ENCODE data around the gene GYG1.

GYG1 gene

DNA sequence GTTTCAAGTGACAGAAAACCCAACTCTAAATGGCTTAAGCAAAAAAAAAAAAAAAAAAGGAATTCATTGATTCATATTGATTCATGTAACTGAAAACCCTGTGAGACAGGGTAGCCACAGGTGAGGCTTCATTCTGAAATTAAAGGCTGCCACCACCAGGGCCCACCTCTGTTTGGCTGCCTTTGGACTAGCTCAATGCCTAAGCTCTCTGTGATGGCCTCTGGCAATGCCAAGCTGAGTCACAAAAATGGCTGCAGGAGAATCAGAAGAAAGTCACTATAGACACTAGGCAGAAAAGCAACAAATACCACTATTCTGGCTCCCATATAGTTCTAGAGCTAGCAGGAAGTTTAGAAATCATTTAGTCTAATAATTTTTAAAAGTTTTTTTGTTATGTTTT, 38.2 kb upstream of the GYG1 start:
- TF ChIP-seq, protein P1, sequence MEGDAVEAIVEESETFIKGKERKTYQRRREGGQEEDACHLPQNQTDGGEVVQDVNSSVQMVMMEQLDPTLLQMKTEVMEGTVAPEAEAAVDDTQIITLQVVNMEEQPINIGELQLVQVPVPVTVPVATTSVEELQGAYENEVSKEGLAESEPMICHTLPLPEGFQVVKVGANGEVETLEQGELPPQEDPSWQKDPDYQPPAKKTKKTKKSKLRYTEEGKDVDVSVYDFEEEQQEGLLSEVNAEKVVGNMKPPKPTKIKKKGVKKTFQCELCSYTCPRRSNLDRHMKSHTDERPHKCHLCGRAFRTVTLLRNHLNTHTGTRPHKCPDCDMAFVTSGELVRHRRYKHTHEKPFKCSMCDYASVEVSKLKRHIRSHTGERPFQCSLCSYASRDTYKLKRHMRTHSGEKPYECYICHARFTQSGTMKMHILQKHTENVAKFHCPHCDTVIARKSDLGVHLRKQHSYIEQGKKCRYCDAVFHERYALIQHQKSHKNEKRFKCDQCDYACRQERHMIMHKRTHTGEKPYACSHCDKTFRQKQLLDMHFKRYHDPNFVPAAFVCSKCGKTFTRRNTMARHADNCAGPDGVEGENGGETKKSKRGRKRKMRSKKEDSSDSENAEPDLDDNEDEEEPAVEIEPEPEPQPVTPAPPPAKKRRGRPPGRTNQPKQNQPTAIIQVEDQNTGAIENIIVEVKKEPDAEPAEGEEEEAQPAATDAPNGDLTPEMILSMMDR (IDR thresholded peaks at IDR 0.05) = no peak
- no peak for TF ChIP-seq ZFX (IDR thresholded peaks at IDR 0.05; ENCODE audit: borderline replicate concordance)
- H3K27ac ChIP-seq = no peak overlapping the region

DNA sequence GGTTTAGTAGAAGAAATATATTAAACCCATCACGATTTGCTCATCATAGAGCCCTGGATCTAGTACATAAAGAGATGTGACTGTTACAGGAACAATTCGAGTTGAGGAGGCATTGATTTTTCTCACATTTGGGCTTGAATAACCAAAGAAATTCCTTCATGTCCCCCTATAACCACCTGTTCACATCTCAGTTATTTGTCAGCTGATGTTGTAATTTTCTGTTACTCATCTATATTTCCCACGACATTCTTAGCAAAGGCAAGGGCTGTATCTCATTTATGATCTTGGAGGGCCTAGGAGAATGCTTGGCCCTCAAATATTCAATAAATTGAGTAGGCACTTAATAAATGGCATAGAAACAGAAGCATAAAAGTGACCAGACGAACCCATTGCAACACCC, 36.4 kb upstream of the GYG1 start:
- no peak for TF ChIP-seq ZFX (IDR thresholded peaks at IDR 0.05; ENCODE audit: borderline replicate concordance)
- TF ChIP-seq, protein P1 (IDR thresholded peaks at IDR 0.05) = no peak
- no peak overlapping the region for H3K27ac ChIP-seq

DNA sequence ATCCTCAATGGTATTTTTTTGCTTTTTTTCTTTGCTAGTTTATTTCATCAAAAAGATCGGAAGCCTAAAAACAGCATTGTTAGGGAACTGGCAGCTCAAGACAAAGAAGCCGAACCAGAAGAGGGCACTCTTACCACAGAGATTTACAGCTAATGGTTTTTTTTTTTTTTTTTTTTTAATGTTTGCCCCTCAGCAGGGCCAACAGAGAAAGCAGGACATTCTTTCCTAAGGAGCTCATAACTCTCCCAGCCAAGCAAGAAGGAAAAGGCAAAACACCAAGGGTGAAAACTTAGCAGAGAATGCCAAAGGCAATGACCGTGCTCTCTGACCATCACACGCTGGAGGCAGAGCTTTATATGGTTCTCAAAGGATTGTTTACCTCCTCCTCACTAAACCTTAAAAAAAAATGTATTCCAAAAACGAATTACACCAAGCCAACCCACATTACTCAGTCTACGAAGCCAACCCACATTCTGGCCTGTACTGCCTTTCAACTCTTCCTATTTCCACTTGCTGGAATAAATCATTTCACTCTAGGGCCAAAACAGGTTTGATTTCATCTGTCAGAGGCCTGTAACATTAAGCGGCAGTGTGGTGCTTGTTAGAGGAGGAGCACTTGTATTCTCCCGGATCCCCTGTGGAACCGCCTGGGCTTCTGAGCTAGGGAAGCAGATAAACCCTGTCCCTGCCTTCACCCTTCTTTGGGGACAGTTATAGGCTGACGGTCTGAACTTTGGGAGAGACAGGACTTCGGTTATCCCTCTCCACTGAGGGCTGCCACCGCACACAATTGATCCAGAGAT, 35.6 kb upstream of the GYG1 start:
- no peak for TF ChIP-seq ZFX (IDR thresholded peaks at IDR 0.05; ENCODE audit: borderline replicate concordance)
- TF ChIP-seq, protein P1 (IDR thresholded peaks at IDR 0.05) = peak; percentile 80
- no peak overlapping the region for H3K27ac ChIP-seq

DNA sequence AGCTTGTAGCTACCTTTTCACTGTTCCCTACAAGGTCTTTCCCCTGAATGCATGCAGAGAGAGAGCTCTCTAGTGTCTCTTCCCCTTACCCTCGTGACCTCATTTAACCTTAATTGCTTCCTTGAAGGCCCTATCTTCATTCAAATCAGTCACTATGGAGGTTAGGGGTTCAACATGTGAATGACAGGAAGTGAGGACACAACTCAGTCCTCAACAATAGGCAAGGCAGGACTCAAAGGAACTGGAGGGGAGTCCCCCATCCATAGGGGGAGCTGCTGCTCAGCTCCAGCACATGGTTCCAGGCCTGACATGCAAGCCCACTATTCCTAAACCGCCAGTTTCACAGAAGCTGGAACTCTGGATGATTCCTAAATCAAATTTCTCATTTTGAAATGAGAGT, 33.8 kb upstream of the GYG1 start:
- TF ChIP-seq ZFX (IDR thresholded peaks at IDR 0.05; ENCODE audit: borderline replicate concordance) = no peak
- TF ChIP-seq, protein P1 (IDR thresholded peaks at IDR 0.05) = 0 out of 2 replicates have a peak, but pooled peaks have one; percentile 13

DNA sequence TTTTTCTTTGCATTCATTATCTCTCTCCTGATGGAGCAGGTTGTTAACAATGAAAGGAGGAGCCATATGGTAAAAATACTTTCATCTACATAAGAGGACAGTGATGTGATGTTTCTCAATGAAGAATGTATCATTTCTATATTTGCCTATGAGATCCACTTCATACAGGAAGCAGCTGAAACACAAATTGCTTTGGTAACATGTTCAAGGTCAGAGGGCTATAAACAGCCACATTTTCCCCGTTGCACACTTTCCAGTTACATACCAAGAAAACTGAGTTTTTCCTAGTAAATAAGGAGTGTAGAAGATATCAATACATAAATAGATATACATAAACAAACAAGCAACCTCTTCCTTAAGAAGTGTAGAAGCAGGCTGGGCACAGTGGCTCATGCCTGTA, 32.6 kb upstream of the GYG1 start:
- H3K27ac ChIP-seq = no peak overlapping the region
- TF ChIP-seq, protein P1 (IDR thresholded peaks at IDR 0.05) = no peak
- no peak for TF ChIP-seq ZFX (IDR thresholded peaks at IDR 0.05; ENCODE audit: borderline replicate concordance)

More for the DNA sequence above, 33.8 kb upstream of the GYG1 start:
- no peak overlapping the region for H3K27ac ChIP-seq

DNA sequence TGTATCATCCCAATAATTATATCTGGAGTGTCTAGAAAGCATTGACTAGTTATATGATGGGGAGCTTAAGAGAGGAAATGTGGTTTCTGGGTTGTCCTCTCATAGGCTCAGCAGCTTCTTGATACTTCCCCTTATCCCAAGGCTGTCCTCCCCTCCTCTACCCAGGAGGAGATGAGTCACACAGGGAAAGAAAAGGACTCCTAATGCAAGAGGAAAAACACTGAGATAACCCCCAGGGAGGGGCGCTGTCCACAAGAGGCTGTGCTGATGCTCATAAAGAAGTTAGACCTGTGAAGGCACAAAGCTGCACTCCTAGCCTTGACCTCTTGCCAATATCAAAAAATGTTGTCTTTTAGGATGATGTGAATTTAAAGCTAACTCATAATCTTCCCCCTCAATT, 28.8 kb upstream of the GYG1 start:
- no peak overlapping the region for H3K27ac ChIP-seq
- TF ChIP-seq ZFX (IDR thresholded peaks at IDR 0.05; ENCODE audit: borderline replicate concordance) = no peak
- TF ChIP-seq, protein P1 (IDR thresholded peaks at IDR 0.05) = no peak

DNA sequence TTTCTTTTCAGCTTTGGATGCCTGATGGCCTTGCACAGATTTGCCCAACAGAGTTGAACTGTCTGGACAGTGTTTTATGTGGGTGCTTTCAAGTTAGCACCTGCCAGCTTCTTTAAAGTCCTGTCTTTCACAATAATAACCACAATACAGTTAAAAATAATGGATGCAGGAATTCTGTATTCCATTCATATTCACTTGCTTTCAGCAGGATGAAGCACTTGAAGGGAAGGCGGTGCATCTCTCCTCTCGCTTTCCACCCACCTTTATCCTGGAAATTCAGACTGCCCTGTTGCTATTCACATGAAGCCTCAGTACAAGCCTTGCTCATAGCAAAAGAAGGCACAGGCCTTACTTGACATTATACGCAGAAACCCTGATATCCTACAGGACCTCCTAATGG, 26.5 kb upstream of the GYG1 start:
- no peak overlapping the region for H3K27ac ChIP-seq
- TF ChIP-seq, protein P1 (IDR thresholded peaks at IDR 0.05) = no peak
- no peak for TF ChIP-seq ZFX (IDR thresholded peaks at IDR 0.05; ENCODE audit: borderline replicate concordance)

All from 22Rv1 (cell line).